HG02852 (cell line): ENCODE data around the gene COL15A1.
A peak's percentile ranks its signal among the peaks of the same experiment; 100 is the strongest.

Experiments used
- ATAC-seq: cut with Tn5 transposase; IDR thresholded peaks from one replicate; pipeline ENCODE4 v1.9.1; 2021; ENCODE audit warnings: mild to moderate bottlenecking, moderate library complexity; ENCODE audit not compliant: unreplicated experiment

Gene COL15A1

GRCh38 chr9:99052815-99053715, 109.4 kb downstream of the COL15A1 start:
- ATAC-seq, result no peak

GRCh38 chr9:99054581-99054980, 110.9 kb downstream of the COL15A1 start:
- no peak for ATAC-seq

GRCh38 chr9:99055384-99055783, 111.7 kb downstream of the COL15A1 start:
- no peak for ATAC-seq

- ATAC-seq, result no peak
Measured at GRCh38 chr9:99056186-99056585, 112.5 kb downstream of the COL15A1 start.

GRCh38 chr9:99056886-99057664, 113.4 kb downstream of the COL15A1 start:
- ATAC-seq, result no peak

GRCh38 chr9:99057665-99058625, 114.2 kb downstream of the COL15A1 start:
- peak; percentile 86 for ATAC-seq

GRCh38 chr9:99058964-99059921, 115.5 kb downstream of the COL15A1 start:
- ATAC-seq, result peak; percentile 74

GRCh38 chr9:99060621-99061020, 116.9 kb downstream of the COL15A1 start:
- ATAC-seq, result no peak

GRCh38 chr9:99062549-99062948, 118.8 kb downstream of the COL15A1 start:
- no peak for ATAC-seq

GRCh38 chr9:99063522-99063921, 119.8 kb downstream of the COL15A1 start:
- ATAC-seq, result no peak

- ATAC-seq, result no peak
Measured at GRCh38 chr9:99066571-99066970, 122.9 kb downstream of the COL15A1 start.

GRCh38 chr9:99069075-99069474, 125.4 kb downstream of the COL15A1 start:
- ATAC-seq, result no peak

GRCh38 chr9:99069546-99069945, 125.8 kb downstream of the COL15A1 start:
- ATAC-seq, result no peak

- ATAC-seq, result no peak
Measured at GRCh38 chr9:99070681-99071080, 127.0 kb downstream of the COL15A1 start.

- ATAC-seq, result no peak
Measured at GRCh38 chr9:99071313-99072039, 127.8 kb downstream of the COL15A1 start.

- ATAC-seq, result no peak
Measured at GRCh38 chr9:99072040-99072394, 128.3 kb downstream of the COL15A1 start.

- ATAC-seq, result no peak
Measured at GRCh38 chr9:99073347-99073746, 129.6 kb downstream of the COL15A1 start.

- ATAC-seq, result no peak
Measured at GRCh38 chr9:99073985-99074901, 130.5 kb downstream of the COL15A1 start.
